Spleen (tissue), 7 donors: ENCODE measurements around the gene SGCA.

Experiments used
- CTCF ChIP-seq, 11 experiments: fragments of 200-600 bp in 7 of 11; fragments of 450-650 bp in 4 of 11; sonication (generic) in 4 of 11; IDR thresholded peaks in 8 of 11; conservative IDR thresholded peaks in 3 of 11; 1 replicate in 7 of 11; 2 replicates in 4 of 11; pipeline versions ENCODE4 v1.4.0 to v1.8.0; 2016 to 2021; ENCODE audit warnings: antibody characterized with exemption in 11 of 11, inconsistent platforms in 4 of 11, mild to moderate bottlenecking in 1 of 11
- POLR2A ChIP-seq, 3 donors: fragments of 450-650 bp; IDR thresholded peaks; one replicate each; pipeline ENCODE4 v1.5.1; 2017; ENCODE audit warnings: antibody characterized with exemption in 3 of 3, mild to moderate bottlenecking in 1 of 3
- POLR2AphosphoS5 ChIP-seq, 3 donors: sonication (generic); formaldehyde crosslinking; IDR thresholded peaks; one replicate each; pipeline ENCODE4 v1.5.1; 2017; ENCODE audit warnings: antibody characterized with exemption in 3 of 3
- donor health status: DM: no; HTN: no; CAD: no; lungs with moderate emphysema.
- donor health status: DM: no; HTN: no; CAD: no.
- donor health status: DM: no; HTN: no; CAD: no.

- TF ChIP-seq CTCF (IDR thresholded peaks at IDR 0.05 in 8 of 11, conservative IDR thresholded peaks at IDR 0.05 in 3 of 11) (no peak), POLR2A (IDR thresholded peaks at IDR 0.05) (no peak), POLR2AphosphoS5 (IDR thresholded peaks at IDR 0.05) (no peak)
These were observed 53.5 kb downstream of the SGCA start for GRCh38 chr17:50219342-50219741.
